Duodenal mucosa (tissue), 2 donors: Measurements from ENCODE around the gene WTIP.

Experiments
- H3K27ac ChIP-seq: one replicate; pipeline ENCODE4 v1.7.0; 2013; ENCODE audit warnings: low read depth, low read length
- H3K27me3 ChIP-seq, 2 donors: one replicate each; pipeline ENCODE4 v1.7.0; 2013; ENCODE audit warnings: low read length in 2 of 2, control low read depth in 1 of 2; ENCODE audit not compliant: insufficient read depth in 2 of 2, control insufficient read depth in 1 of 2
- H3K36me3 ChIP-seq, 2 donors: one replicate each; pipeline ENCODE4 v1.7.0; 2013; ENCODE audit warnings: low read length in 2 of 2, control low read depth in 1 of 2; ENCODE audit not compliant: insufficient read depth in 2 of 2, control insufficient read depth in 1 of 2
- H3K4me1 ChIP-seq, 2 donors: one replicate each; pipeline ENCODE4 v1.7.0; 2013; ENCODE audit warnings: low read length in 2 of 2, control low read depth in 1 of 2; ENCODE audit not compliant: insufficient read depth in 2 of 2, control insufficient read depth in 1 of 2
- H3K4me3 ChIP-seq, 2 donors: one replicate each; pipeline ENCODE4 v1.7.0; 2013; ENCODE audit warnings: low read length in 2 of 2, low read depth in 1 of 2
- H3K9ac ChIP-seq, 2 donors: one replicate each; pipeline ENCODE4 v1.7.0; 2013; ENCODE audit warnings: low read length in 2 of 2, low read depth in 1 of 2
- H3K9me3 ChIP-seq, 2 donors: one replicate each; pipeline ENCODE4 v1.7.0; 2013; ENCODE audit warnings: low read length in 2 of 2, control low read depth in 1 of 2; ENCODE audit not compliant: control insufficient read depth in 1 of 2

The WTIP gene

DNA sequence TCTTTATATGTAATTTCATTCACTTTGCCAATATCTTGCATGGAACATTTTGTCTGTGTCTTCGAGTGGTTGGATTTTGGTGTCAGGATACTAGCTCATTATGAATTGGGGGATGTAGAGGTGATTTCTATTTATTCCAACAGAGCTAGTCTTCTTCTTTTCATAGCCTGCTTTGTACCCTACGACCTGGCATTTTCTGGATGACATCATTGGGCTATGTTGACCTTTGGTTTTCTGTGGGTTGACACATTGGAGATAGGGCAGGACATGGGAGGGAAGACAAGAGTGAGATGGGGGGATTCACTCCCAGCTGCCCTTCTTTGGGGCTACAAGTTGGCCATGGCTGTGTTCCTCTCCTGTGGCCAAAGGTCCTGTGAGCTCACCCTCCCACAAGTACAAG, 38.0 kb downstream of the WTIP start:
- Histone ChIP-seq H3K27ac (no peak overlapping the region), H3K9me3 (no peaks in the 10 kb centered on the region), H3K4me3 (no peak overlapping the region), H3K4me1 (no peaks in the 10 kb centered on the region), H3K36me3 (no peaks in the 10 kb centered on the region), H3K9ac (no peak overlapping the region), H3K27me3 (no peaks in the 10 kb centered on the region)

DNA sequence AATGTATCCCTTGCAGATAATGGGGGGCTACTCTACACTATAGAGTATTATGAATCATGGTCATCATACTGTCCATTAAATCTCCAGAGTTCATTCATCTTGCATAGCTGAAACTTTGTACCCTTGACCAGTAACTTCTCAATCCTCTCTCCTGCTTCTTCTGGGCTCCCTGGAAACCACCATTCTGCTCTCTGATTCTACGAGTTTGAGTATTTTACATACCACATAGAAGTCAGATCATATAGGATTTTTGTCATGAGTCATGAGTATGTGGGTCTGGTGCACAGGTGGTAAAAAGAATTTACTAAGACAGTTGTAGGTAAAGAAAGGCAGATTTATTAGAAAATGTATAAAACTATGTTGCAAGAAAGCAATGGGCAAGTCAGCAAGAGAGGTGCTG, 41.9 kb downstream of the WTIP start:
- Histone ChIP-seq H3K27me3 (no peaks in the 10 kb centered on the region), H3K4me1 (no peaks in the 10 kb centered on the region), H3K9ac (no peak overlapping the region), H3K27ac (no peak overlapping the region), H3K4me3 (no peak overlapping the region), H3K36me3 (no peaks in the 10 kb centered on the region), H3K9me3 (no peaks in the 10 kb centered on the region)

DNA sequence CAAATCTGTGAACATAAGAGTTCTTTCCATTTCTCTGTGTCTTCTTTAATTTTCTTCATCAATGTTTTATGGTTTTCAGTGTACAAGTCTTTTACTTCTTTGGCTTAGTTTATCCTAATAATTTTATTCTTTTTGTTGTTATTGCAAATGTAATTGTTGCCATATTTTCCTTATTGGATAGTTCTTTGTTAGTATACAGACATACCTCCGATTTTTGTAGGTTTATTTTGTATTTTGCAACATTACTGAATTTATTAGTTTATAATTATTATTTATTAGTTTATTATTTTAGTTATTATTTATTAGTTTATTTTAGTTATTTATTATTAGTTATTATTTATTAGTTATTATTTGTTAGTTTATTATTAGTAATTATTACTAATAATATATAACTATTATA, 43.4 kb downstream of the WTIP start:
- Histone ChIP-seq H3K36me3 (no peaks in the 10 kb centered on the region), H3K4me1 (no peaks in the 10 kb centered on the region), H3K9ac (no peak overlapping the region), H3K4me3 (no peak overlapping the region), H3K27me3 (no peaks in the 10 kb centered on the region), H3K9me3 (no peaks in the 10 kb centered on the region), H3K27ac (no peak overlapping the region)

DNA sequence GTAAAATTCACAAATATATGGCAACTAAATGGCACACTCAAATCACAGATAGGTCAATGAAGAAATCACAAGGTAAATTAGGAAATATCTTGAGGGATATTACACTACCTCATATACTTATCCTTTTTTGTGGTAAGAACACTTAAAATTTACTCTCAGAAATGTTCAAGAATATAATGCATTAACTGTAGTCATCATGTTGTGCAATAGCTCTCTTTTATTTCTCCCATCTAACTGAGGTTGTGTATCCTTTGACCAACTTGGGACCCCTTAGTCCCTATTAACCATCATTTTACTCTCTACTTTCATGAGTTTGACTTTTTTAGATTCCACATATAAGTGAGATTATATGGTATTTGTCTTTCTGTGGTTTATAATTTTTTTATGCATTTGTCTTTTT, 52.6 kb downstream of the WTIP start:
- H3K9ac ChIP-seq = no peak overlapping the region

DNA sequence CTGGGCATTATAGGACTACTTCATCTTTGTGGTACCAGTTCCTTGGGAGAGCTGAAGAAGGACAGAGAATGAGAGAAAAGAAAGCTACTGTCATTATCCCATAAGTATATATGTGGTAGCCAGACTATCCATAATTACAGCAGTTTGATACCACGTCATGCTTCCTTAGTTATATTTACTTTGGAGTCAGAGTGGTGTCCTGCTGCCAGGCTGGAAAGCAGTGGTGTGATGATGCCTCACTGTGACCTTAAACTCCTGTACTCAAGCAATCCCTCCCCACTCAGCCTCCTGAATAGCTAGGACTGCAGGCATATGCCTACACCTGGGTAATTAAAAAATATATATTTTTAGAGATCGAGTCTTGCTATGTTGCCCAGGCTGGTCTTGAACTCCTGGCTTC, 57.8 kb downstream of the WTIP start:
- Histone ChIP-seq H3K27ac (no peak overlapping the region), H3K36me3 (no peaks in the 10 kb centered on the region), H3K27me3 (no peaks in the 10 kb centered on the region), H3K4me1 (no peaks in the 10 kb centered on the region), H3K9ac (no peak overlapping the region), H3K4me3 (no peak overlapping the region), H3K9me3 (peaks cover 0 to 4% of the 10 kb centered on the region in 2 donors)

More for the DNA sequence above, 52.6 kb downstream of the WTIP start:
- H3K9me3 ChIP-seq = no peaks in the 10 kb centered on the region
- H3K4me3 ChIP-seq = no peak overlapping the region
- H3K4me1 ChIP-seq = no peaks in the 10 kb centered on the region
- no peak overlapping the region for H3K27ac ChIP-seq
- H3K27me3 ChIP-seq = no peaks in the 10 kb centered on the region
- no peaks in the 10 kb centered on the region for H3K36me3 ChIP-seq

DNA sequence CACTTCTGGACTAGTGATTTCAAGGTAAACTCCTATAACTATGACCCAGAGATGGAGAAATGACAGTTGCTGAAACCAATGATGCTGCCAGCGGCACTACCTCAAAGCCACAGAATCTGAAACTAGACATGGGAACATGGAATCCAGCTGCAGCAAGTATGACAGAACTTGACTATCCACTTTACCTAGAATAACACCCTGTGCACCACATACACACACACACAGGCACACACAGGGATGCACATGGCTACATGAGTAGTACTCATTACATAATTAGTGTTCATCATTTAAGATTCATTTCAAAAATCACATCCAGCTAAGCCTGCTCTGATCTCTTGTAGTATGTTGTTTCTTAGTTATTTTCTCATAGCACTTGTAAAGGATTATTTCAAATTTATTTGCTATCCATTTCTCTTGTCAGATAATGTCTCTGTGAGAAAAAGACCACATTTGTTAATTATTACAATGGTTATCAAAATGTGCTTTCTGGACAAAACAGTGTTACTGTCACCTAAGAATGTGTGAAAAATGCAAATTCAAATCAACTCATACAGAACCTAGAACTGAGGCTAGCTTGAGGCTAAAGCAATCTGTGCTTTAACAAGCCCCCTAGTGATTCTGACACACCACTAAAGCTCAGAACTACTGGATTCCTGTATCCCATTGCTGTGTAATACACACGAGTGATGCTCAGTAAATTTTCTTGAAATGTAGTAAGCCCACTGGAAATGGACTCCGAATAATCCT, 59.4 kb downstream of the WTIP start:
- no peak overlapping the region for H3K4me3 ChIP-seq

DNA sequence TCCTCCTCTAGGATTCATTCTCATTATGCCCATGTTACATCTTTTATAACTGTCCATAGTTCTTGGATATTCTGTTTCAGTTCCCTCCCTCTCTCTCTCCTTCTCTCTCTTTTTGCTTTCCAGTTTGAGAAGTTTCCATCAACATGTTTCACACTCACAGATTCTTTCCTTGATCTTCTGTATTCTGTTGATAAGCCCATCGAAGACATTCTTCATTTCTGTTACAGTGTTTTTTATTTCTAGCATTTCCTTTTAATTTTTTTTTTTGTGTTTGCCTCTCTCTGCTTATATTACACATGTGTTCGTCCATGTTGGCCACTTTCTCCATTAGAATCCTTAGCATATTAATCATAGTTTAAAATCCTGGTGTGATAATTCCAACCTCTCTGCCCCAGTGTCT, 68.3 kb downstream of the WTIP start:
- H3K4me3 ChIP-seq = no peak overlapping the region
- no peak overlapping the region for H3K9ac ChIP-seq
- H3K27ac ChIP-seq = no peak overlapping the region

More for the DNA sequence above, 59.4 kb downstream of the WTIP start:
- H3K4me1 ChIP-seq = no peaks in the 10 kb centered on the region
- no peak overlapping the region for H3K27ac ChIP-seq
- no peaks in the 10 kb centered on the region for H3K36me3 ChIP-seq
- H3K9ac ChIP-seq = no peak overlapping the region
- no peaks in the 10 kb centered on the region for H3K27me3 ChIP-seq
- H3K9me3 ChIP-seq = peaks cover 0 to 4% of the 10 kb centered on the region in 2 donors

DNA sequence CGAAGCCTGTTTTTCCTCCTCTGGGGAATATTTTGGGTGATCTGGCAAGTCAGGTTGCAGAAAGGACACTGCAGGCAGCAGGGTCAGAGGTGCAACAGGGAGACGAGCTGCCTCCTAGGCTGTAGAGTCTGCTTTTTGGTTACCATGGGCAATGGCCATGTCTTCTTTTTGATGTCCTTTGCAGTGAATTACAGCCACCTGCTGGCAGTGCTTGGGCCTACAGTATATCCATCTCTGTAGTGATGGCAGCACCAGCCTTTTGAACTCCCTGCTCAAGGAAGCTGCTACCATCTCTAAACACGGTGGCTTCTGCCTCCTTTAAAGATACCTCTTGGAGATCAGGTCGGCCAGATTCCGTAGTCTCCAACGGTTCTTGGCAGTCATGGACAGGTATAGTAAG, 73.9 kb downstream of the WTIP start:
- no peak overlapping the region for H3K27ac ChIP-seq
- peaks cover 0 to under 1% of the 10 kb centered on the region in 2 donors for H3K9me3 ChIP-seq
- no peaks in the 10 kb centered on the region for H3K36me3 ChIP-seq
- no peaks in the 10 kb centered on the region for H3K27me3 ChIP-seq
- H3K4me3 ChIP-seq = no peak overlapping the region
- H3K4me1 ChIP-seq = no peaks in the 10 kb centered on the region
- no peak overlapping the region for H3K9ac ChIP-seq

More for the DNA sequence above, 68.3 kb downstream of the WTIP start:
- no peaks in the 10 kb centered on the region for H3K36me3 ChIP-seq
- H3K4me1 ChIP-seq = no peaks in the 10 kb centered on the region
- H3K9me3 ChIP-seq = peaks cover 4 to 12% of the 10 kb centered on the region in 2 donors
- H3K27me3 ChIP-seq = no peaks in the 10 kb centered on the region

DNA sequence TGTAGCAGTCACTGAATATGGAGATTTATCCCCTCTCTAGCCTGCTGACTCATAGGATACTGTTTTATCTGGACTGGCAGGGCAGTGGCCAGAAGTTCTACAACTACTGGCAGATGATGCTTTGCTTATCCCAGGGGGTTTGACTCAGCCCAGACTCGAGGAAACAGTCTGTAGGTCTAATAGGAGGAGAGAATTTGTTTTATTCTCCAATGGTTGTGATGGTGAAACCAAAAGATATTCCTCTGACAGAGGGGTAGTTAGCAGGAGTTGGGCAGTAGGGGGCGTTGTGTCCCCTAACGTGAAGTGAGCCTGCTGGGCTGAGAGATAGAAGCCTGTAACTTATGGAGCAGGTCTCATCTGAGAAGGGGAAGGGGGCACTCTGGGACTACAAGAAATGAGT, 74.9 kb downstream of the WTIP start:
- no peaks in the 10 kb centered on the region for H3K27me3 ChIP-seq
- H3K9ac ChIP-seq = no peak overlapping the region
- no peaks in the 10 kb centered on the region for H3K9me3 ChIP-seq
- H3K4me3 ChIP-seq = no peak overlapping the region
- no peak overlapping the region for H3K27ac ChIP-seq
- no peaks in the 10 kb centered on the region for H3K36me3 ChIP-seq
- H3K4me1 ChIP-seq = no peaks in the 10 kb centered on the region

DNA sequence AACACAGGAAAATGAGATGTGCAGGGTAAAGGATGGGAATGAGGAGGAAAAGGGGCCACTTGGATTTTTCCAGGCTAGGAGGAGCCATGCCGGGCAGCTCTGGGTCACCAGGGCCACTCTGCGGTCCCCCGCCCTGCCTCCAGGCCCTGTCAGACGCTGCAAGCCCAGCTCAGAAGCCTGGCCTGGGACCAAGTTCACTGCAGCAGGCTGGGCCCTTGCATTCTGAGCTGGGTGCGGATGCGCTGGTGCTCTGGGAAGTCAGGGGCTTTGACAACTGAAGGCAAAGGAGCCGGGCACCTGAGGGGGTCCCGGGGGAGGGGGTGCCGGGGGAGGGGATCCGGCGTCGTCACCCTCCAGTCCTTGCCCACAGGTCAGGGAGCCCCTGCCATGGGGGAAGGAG, 77.5 kb downstream of the WTIP start:
- H3K4me3 ChIP-seq = no peak overlapping the region
- H3K9ac ChIP-seq = no peak overlapping the region
- no peaks in the 10 kb centered on the region for H3K9me3 ChIP-seq
- H3K27ac ChIP-seq = no peak overlapping the region
- H3K36me3 ChIP-seq = no peaks in the 10 kb centered on the region
- H3K27me3 ChIP-seq = no peaks in the 10 kb centered on the region
- H3K4me1 ChIP-seq = no peaks in the 10 kb centered on the region
